Activated naive CD4-positive, alpha-beta T cell treated with anti-CD3 and anti-CD28 coated beads, Interleukin-2, amount 50 U/mL, for 72 hours (primary cell): ENCODE results near the gene USH2A. TPM values are rescaled to one million over a fixed set of nuclear protein-coding genes. Genes with fewer than 3 reads are reported as not detected.
"Not testable (repeated sequence)": the region's sequence is repeated elsewhere in the genome, so short reads cannot be mapped to it uniquely, and the experiment has no call there.

Experiments used
- ATAC-seq, 2 donors: fragments of 150-1000 bp; cut with Tn5 transposase; 2 replicates each; pipeline ENCODE4 v1.10.0; 2021; ENCODE audit warnings: mild to moderate bottlenecking in 2 of 2, moderate library complexity in 2 of 2
- DNase-seq, 2 donors: peaks; one replicate each; pipeline ENCODE4 v3.0.0; 2021 to 2022; ENCODE audit warnings: low spot score in 2 of 2
- H3K27ac Mint-ChIP-seq, 2 donors: one replicate each; pipeline ENCODE4 v1.8.0; 2022; ENCODE audit warnings: mild to moderate bottlenecking in 2 of 2, mixed read lengths in 2 of 2
- H3K36me3 Mint-ChIP-seq, 2 donors: one replicate each; pipeline ENCODE4 v1.8.0; 2022; ENCODE audit warnings: mixed read lengths in 2 of 2
- H3K9me3 Mint-ChIP-seq, 2 donors: one replicate each; pipeline ENCODE4 v1.8.0; 2022; ENCODE audit warnings: mixed read lengths in 2 of 2
- total RNA-seq, 2 donors: library from RNA; stranded (reverse); gene quantifications; one replicate each; pipeline ENCODE4 v1.2.3, GENCODE V29; 2022

Gene USH2A
- total RNA-seq, 2 donors from 2014 or later, result not detected

GRCh38 chr1:216028631-216029030 is 394.6 kb downstream of the USH2A start:
- ATAC-seq (no peak), DNase-seq (no peak)
- Mint-ChIP-seq H3K36me3 (no peaks in the 10 kb centered on the region), H3K27ac (no peak overlapping the region), H3K9me3 (peaks cover 0 to 5% of the 10 kb centered on the region in 2 donors)

GRCh38 chr1:216024546-216024945 is 398.7 kb downstream of the USH2A start:
- H3K9me3 Mint-ChIP-seq, result peaks cover 11 to 22% of the 10 kb centered on the region in 2 donors
- ATAC-seq, result no peak
- no peak overlapping the region for H3K27ac Mint-ChIP-seq

GRCh38 chr1:216020743-216021345 is 402.4 kb downstream of the USH2A start:
- ATAC-seq (no peak), DNase-seq (no peak)
- Mint-ChIP-seq H3K36me3 (no peaks in the 10 kb centered on the region), H3K9me3 (peaks cover 25% of the 10 kb centered on the region in 2 donors), H3K27ac (no peak overlapping the region)

More at GRCh38 chr1:216024546-216024945, 398.7 kb downstream of the USH2A start:
- no peak for DNase-seq
- no peaks in the 10 kb centered on the region for H3K36me3 Mint-ChIP-seq

- H3K36me3 Mint-ChIP-seq, result peaks cover 0 to 10% of the 10 kb centered on the region in 2 donors
- DNase-seq (no peak), ATAC-seq (no peak)
- H3K9me3 Mint-ChIP-seq, result peaks cover 21 to 32% of the 10 kb centered on the region in 2 donors
- H3K27ac Mint-ChIP-seq, result no peak overlapping the region
Observed at GRCh38 chr1:216015116-216015515, 408.1 kb downstream of the USH2A start.

GRCh38 chr1:216014086-216014485 is 409.2 kb downstream of the USH2A start:
- DNase-seq (no peak), ATAC-seq (no peak)
- Mint-ChIP-seq H3K36me3 (peaks cover 0 to 10% of the 10 kb centered on the region in 2 donors), H3K27ac (no peak overlapping the region), H3K9me3 (peaks cover 23 to 29% of the 10 kb centered on the region in 2 donors)

- not testable (repeated sequence) for H3K27ac Mint-ChIP-seq, ATAC-seq
- peaks cover 27 to 28% of the 10 kb centered on the region in 2 donors for H3K9me3 Mint-ChIP-seq
Observed at GRCh38 chr1:216009456-216009855, 413.8 kb downstream of the USH2A start.

GRCh38 chr1:216005916-216006315 is 417.3 kb downstream of the USH2A start:
- DNase-seq, result no peak
- H3K36me3 Mint-ChIP-seq, result no peaks in the 10 kb centered on the region
- peaks cover 14 to 16% of the 10 kb centered on the region in 2 donors for H3K9me3 Mint-ChIP-seq
- no peak overlapping the region for H3K27ac Mint-ChIP-seq
- no peak for ATAC-seq

More at GRCh38 chr1:216009456-216009855, 413.8 kb downstream of the USH2A start:
- H3K36me3 Mint-ChIP-seq, DNase-seq: not testable (repeated sequence)

- DNase-seq (no peak), ATAC-seq (no peak)
- H3K36me3 Mint-ChIP-seq, result peaks cover 0 to 6% of the 10 kb centered on the region in 2 donors
- no peak overlapping the region for H3K27ac Mint-ChIP-seq
- H3K9me3 Mint-ChIP-seq, result peaks cover 0 to 13% of the 10 kb centered on the region in 2 donors
Observed at GRCh38 chr1:215992620-215993019, 430.6 kb downstream of the USH2A start.

- DNase-seq (no peak), ATAC-seq (no peak)
- Mint-ChIP-seq H3K9me3 (peaks cover 5 to 17% of the 10 kb centered on the region in 2 donors), H3K27ac (no peak overlapping the region), H3K36me3 (peaks cover 0 to 6% of the 10 kb centered on the region in 2 donors)
Observed at GRCh38 chr1:215987092-215987875, 436.0 kb downstream of the USH2A start.

- Mint-ChIP-seq H3K9me3 (peaks cover 8 to 21% of the 10 kb centered on the region in 2 donors), H3K27ac (no peak overlapping the region), H3K36me3 (peaks cover 0 to 6% of the 10 kb centered on the region in 2 donors)
- DNase-seq, result no peak
- no peak for ATAC-seq
Observed at GRCh38 chr1:215986401-215986800, 436.8 kb downstream of the USH2A start.

GRCh38 chr1:215983680-215984079 is 439.6 kb downstream of the USH2A start:
- ATAC-seq (no peak), DNase-seq (no peak)
- Mint-ChIP-seq H3K36me3 (no peaks in the 10 kb centered on the region), H3K9me3 (peaks cover 8 to 16% of the 10 kb centered on the region in 2 donors), H3K27ac (no peak overlapping the region)

GRCh38 chr1:215971793-215972441 is 451.3 kb downstream of the USH2A start:
- no peak for ATAC-seq
- DNase-seq, result no peak
- Mint-ChIP-seq H3K27ac (no peak overlapping the region), H3K9me3 (peaks cover 0 to 9% of the 10 kb centered on the region in 2 donors), H3K36me3 (no peaks in the 10 kb centered on the region)

- ATAC-seq, result no peak
- Mint-ChIP-seq H3K27ac (no peak overlapping the region), H3K36me3 (no peaks in the 10 kb centered on the region), H3K9me3 (peaks cover 0 to 9% of the 10 kb centered on the region in 2 donors)
- DNase-seq, result no peak
Observed at GRCh38 chr1:215970406-215970805, 452.8 kb downstream of the USH2A start.

GRCh38 chr1:215963621-215964020 is 459.6 kb downstream of the USH2A start:
- DNase-seq (no peak), ATAC-seq (no peak)
- Mint-ChIP-seq H3K9me3 (peaks cover 0 to 2% of the 10 kb centered on the region in 2 donors), H3K27ac (no peak overlapping the region), H3K36me3 (no peaks in the 10 kb centered on the region)

GRCh38 chr1:215963040-215963439 is 460.2 kb downstream of the USH2A start:
- Mint-ChIP-seq H3K36me3 (no peaks in the 10 kb centered on the region), H3K27ac (no peak overlapping the region), H3K9me3 (peaks cover 0 to 4% of the 10 kb centered on the region in 2 donors)
- ATAC-seq, result no peak
- DNase-seq, result no peak

GRCh38 chr1:215958841-215959240 is 464.4 kb downstream of the USH2A start:
- DNase-seq (no peak), ATAC-seq (no peak)
- H3K27ac Mint-ChIP-seq, result no peak overlapping the region
- H3K9me3 Mint-ChIP-seq, result peaks cover 3 to 8% of the 10 kb centered on the region in 2 donors
- H3K36me3 Mint-ChIP-seq, result no peaks in the 10 kb centered on the region

- Mint-ChIP-seq H3K9me3 (peaks cover 3 to 8% of the 10 kb centered on the region in 2 donors), H3K27ac (no peak overlapping the region), H3K36me3 (no peaks in the 10 kb centered on the region)
- ATAC-seq (no peak), DNase-seq (no peak)
Observed at GRCh38 chr1:215957663-215958062, 465.6 kb downstream of the USH2A start.
